DOHH2 (cell line): ENCODE results near the gene ANXA4.

Source experiments
- CTCF ChIP-seq: fragments of 200-600 bp; sonication (generic); IDR thresholded peaks from one replicate; pipeline ENCODE4 v1.5.1; 2014; ENCODE audit warnings: antibody characterized with exemption, mild to moderate bottlenecking, low read depth, low read length; ENCODE audit not compliant: poor library complexity, severe bottlenecking
- EZH2phosphoT487 ChIP-seq: fragments of 200-600 bp; sonication (generic); IDR thresholded peaks from 2 replicates; pipeline ENCODE4 v1.6.1; 2017; ENCODE audit warnings: borderline replicate concordance, mild to moderate bottlenecking, antibody characterized with exemption, low read length, moderate library complexity, mixed read lengths

DNA sequence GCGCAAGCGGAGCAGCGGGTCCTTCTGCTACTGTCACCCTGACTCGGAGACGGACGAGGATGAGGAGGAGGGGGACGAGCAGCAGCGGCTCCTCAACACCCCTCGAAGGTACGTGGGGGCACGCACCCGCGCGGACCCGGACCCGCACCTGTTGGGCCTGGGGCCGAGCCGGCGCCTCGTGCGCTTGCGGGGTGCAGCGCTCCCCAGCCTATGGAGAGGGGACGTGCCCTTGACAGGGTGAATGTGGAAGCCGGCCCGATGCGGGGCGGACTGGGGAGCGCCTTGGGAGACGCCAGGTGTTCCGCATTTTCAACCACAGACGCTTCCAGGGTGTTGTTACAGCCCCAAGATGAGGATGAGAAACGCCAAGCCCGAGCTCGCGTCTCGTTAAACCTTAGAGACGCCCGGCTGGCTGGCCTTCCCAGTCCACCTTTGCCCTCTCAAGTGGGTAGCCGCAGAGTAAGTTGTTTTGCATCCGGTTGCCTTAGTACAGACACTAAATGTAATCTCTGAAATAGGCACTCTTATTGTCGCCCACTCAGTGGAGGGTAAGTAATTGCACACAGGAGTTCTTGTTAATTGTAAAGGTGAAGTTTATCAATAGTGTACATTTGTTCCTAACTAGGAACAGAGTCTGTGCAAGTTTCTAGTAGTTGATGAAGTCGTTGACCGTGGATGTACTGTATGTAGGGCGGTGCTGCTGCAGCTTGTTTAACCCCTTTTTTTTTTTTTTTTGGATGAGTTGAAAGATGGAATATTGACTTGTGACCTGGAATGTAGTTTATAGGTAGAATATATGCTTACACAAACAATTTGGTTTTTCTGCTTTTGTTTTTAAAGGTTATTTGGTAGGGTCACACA lies 88.3 kb downstream of the ANXA4 start:
- TF ChIP-seq CTCF = no peak
- no peak for TF ChIP-seq EZH2phosphoT487
